ENCODE results near the gene NRIP1. TPM values are rescaled to one million over a fixed set of nuclear protein-coding genes. Genes with fewer than 3 reads are reported as not detected.

Gene NRIP1
- total and polyA plus RNA-seq, 9 of the 15 experiments (the other 6 are each of a cell fraction or from before 2014, with no cell fraction given): 4.3 to 42.8 (median 19.6) TPM

GRCh38 chr21:15050568-15051377, 14.0 kb downstream of the NRIP1 start (continued):
- TF ChIP-seq ZFP1 (CRISPR knock-in tag; IDR thresholded peaks at IDR 0.05): no peak
- TF ChIP-seq MECOM (CRISPR knock-in tag; IDR thresholded peaks at IDR 0.05): no peak
- TF ChIP-seq NFIC (IDR thresholded peaks at IDR 0.05): no peak

- peaks cover 0 to 2% of the 10 kb centered on the region in 2 experiments; a peak in 2 of 5 replicates for H3K4me1 ChIP-seq (replicated peaks in 1 of 2; ENCODE audit: control insufficient read depth in 2 of 2, insufficient read depth in 2 of 2, low read length in 2 of 2)
- H3K27ac ChIP-seq (ENCODE audit: extremely low read depth, low read depth, low read length): no peak overlapping the region
- no peak overlapping the region for H3K4me2 ChIP-seq (ENCODE audit: insufficient read depth, low read length)
- no peaks in the 10 kb centered on the region for H3K9me3 ChIP-seq (replicated peaks; ENCODE audit: control insufficient read depth, insufficient read depth, low read depth, low read length)
- peaks cover 28% of the 10 kb centered on the region; the same call in 2 of the 3 replicates for H3K36me3 ChIP-seq (ENCODE audit: control insufficient read depth, insufficient read depth, low read length)
- POLR2A ChIA-PET: interaction anchor here (2.1 kb wide), 1 partner anchor 10 kb away, joined by 5 read pairs; no protein-coding TSS in a partner anchor
- H3K9ac ChIP-seq (ENCODE audit: insufficient read depth in 1 of 2, low read depth in 2 of 2, low read length in 2 of 2): no peak overlapping the region
- H3K79me2 ChIP-seq (ENCODE audit: control insufficient read depth, insufficient read depth, low read length): peaks cover 95% of the 10 kb centered on the region
- no peak; the same call in 1 of the 3 replicates for ATAC-seq
- no peaks in the 10 kb centered on the region for H3K9me1 ChIP-seq (ENCODE audit: control insufficient read depth, insufficient read depth, low read length)
- in situ Hi-C loops (cut with MboI): loop anchor here (25.0 kb wide), 1 partner anchor 1708 kb away; no protein-coding TSS in a partner anchor
- WGBS (ENCODE audit: insufficient coverage, low coverage, missing lambda C conversion rate): 100% methylated on average over 3 of the region's 3 CpGs
- no peaks in the 10 kb centered on the region for H3K27me3 ChIP-seq (ENCODE audit: control insufficient read depth in 2 of 2, insufficient read depth in 2 of 2, low read length in 2 of 2)
- no TSS peak for BruUV-seq (replicated peaks)
- H4K20me1 ChIP-seq (replicated peaks; ENCODE audit: control insufficient read depth, insufficient read depth, low read length): no peaks in the 10 kb centered on the region
- FAIRE-seq: no peak
- no peak overlapping the region for H2AFZ ChIP-seq (ENCODE audit: low read depth, low read length)
- intact Hi-C loops (cut with micrococcal nuclease): no loop called here
- CTCF ChIA-PET (ENCODE audit: low intra/inter-chr PET ratio): no interaction called here
- DNase-seq (ENCODE audit: extremely low read depth in 1 of 4, low spot score in 3 of 4): no peak
- no peak overlapping the region for H3K4me3 ChIP-seq
- TF ChIP-seq ZNF586 (CRISPR knock-in tag; conservative IDR thresholded peaks at IDR 0.05) (no peak), ZNF324 (CRISPR knock-in tag; IDR thresholded peaks at IDR 0.05) (no peak), ZBTB7A (IDR thresholded peaks at IDR 0.05; ENCODE audit: borderline replicate concordance, control insufficient read depth, low read depth, low read length) (no peak), ZBTB1 (CRISPR knock-in tag; IDR thresholded peaks at IDR 0.05; ENCODE audit: borderline replicate concordance, low read depth) (no peak), PHB2 (IDR thresholded peaks at IDR 0.05; ENCODE audit: low read depth) (no peak), BRD4 (IDR thresholded peaks at IDR 0.05) (no peak), CAMTA2 (CRISPR knock-in tag; conservative IDR thresholded peaks at IDR 0.05) (no peak), ETS1 (conservative IDR thresholded peaks at IDR 0.05; ENCODE audit: control insufficient read depth, low read depth, low read length) (no peak), MCM2 (IDR thresholded peaks at IDR 0.05; ENCODE audit: low read depth) (no peak), ZNF133 (CRISPR knock-in tag; IDR thresholded peaks at IDR 0.05) (no peak), HINFP (tag; conservative IDR thresholded peaks at IDR 0.05; ENCODE audit: low read depth) (no peak), RBM15 (IDR thresholded peaks at IDR 0.05; ENCODE audit: insufficient read depth, low read length) (no peak), SAFB2 (IDR thresholded peaks at IDR 0.05; ENCODE audit: borderline replicate concordance, low read depth, low read length, severe bottlenecking) (no peak), NFRKB (IDR thresholded peaks at IDR 0.05; ENCODE audit: low read depth) (no peak)
- TF ChIP-seq, protein P1, sequence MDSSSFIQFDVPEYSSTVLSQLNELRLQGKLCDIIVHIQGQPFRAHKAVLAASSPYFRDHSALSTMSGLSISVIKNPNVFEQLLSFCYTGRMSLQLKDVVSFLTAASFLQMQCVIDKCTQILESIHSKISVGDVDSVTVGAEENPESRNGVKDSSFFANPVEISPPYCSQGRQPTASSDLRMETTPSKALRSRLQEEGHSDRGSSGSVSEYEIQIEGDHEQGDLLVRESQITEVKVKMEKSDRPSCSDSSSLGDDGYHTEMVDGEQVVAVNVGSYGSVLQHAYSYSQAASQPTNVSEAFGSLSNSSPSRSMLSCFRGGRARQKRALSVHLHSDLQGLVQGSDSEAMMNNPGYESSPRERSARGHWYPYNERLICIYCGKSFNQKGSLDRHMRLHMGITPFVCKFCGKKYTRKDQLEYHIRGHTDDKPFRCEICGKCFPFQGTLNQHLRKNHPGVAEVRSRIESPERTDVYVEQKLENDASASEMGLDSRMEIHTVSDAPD (CRISPR knock-in tag; IDR thresholded peaks at IDR 0.05): no peak
Measured at GRCh38 chr21:15045017-15045416, 19.8 kb downstream of the NRIP1 start.

Data from K562 (cell line).